Measurements from ENCODE around the gene MAN2B2. TPM values are rescaled to one million over a fixed set of nuclear protein-coding genes. Genes with fewer than 3 reads are reported as not detected.

Gene MAN2B2
- polyA plus RNA-seq, 1 donor (not counting 4 experiments of a cell fraction or from before 2014, with no cell fraction given) = 7.4 TPM

- DNase-seq (ENCODE audit: low read depth, low spot score) (no peak), FAIRE-seq (no peak)
- H3K27ac ChIP-seq (ENCODE audit: control insufficient read depth, insufficient read depth, low read length) = no peak overlapping the region
- TF ChIP-seq EZH2 (IDR thresholded peaks at IDR 0.05; ENCODE audit: low read length) = no peak
- TF ChIP-seq, protein P1, sequence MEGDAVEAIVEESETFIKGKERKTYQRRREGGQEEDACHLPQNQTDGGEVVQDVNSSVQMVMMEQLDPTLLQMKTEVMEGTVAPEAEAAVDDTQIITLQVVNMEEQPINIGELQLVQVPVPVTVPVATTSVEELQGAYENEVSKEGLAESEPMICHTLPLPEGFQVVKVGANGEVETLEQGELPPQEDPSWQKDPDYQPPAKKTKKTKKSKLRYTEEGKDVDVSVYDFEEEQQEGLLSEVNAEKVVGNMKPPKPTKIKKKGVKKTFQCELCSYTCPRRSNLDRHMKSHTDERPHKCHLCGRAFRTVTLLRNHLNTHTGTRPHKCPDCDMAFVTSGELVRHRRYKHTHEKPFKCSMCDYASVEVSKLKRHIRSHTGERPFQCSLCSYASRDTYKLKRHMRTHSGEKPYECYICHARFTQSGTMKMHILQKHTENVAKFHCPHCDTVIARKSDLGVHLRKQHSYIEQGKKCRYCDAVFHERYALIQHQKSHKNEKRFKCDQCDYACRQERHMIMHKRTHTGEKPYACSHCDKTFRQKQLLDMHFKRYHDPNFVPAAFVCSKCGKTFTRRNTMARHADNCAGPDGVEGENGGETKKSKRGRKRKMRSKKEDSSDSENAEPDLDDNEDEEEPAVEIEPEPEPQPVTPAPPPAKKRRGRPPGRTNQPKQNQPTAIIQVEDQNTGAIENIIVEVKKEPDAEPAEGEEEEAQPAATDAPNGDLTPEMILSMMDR (optimal IDR thresholded peaks at IDR 0.05 in 1 of 3, IDR thresholded peaks at IDR 0.05 in 1 of 3, conservative IDR thresholded peaks at IDR 0.05 in 1 of 3; ENCODE audit: extremely low read depth in 1 of 3, insufficient read depth in 2 of 3, low read length in 3 of 3) = no peak
- no peak overlapping the region for H3K4me2 ChIP-seq (ENCODE audit: control insufficient read depth, extremely low read depth, insufficient read depth, low read depth, low read length)
- no peaks in the 10 kb centered on the region for H3K27me3 ChIP-seq (ENCODE audit: control insufficient read depth, extremely low read depth, insufficient read depth, low read length)
- no peak overlapping the region for H2AFZ ChIP-seq (ENCODE audit: control insufficient read depth, low read length)
- no peak overlapping the region for H3K9ac ChIP-seq (ENCODE audit: control insufficient read depth, extremely low read depth, insufficient read depth, low read length)
- no peaks in the 10 kb centered on the region for H3K4me1 ChIP-seq (ENCODE audit: control insufficient read depth, extremely low read depth, insufficient read depth, low read length)
- no peaks in the 10 kb centered on the region for H4K20me1 ChIP-seq (ENCODE audit: control insufficient read depth, extremely low read depth, insufficient read depth, low read length)
- H3K9me1 ChIP-seq (ENCODE audit: control insufficient read depth, extremely low read depth, insufficient read depth, low read length) = no peaks in the 10 kb centered on the region
- H3K79me2 ChIP-seq (ENCODE audit: control insufficient read depth, insufficient read depth, low read length) = no peaks in the 10 kb centered on the region
- H3K36me3 ChIP-seq (ENCODE audit: control insufficient read depth in 2 of 2, extremely low read depth in 1 of 2, insufficient read depth in 2 of 2, low read length in 2 of 2) = peaks cover 0 to 10% of the 10 kb centered on the region in 2 experiments
- dilution Hi-C loops (cut with MboI; ENCODE audit: extremely low pct_ligation_motif_present, low sequenced_read_pairs) = no loop called here
- no peak overlapping the region for H3K4me3 ChIP-seq (ENCODE audit: control insufficient read depth in 2 of 3, extremely low read depth in 1 of 3, insufficient read depth in 2 of 3, low read depth in 1 of 3, low read length in 3 of 3)
- peaks cover 3% of the 10 kb centered on the region for H3K9me3 ChIP-seq (ENCODE audit: control insufficient read depth, low read depth, low read length)
These were observed 32.5 kb downstream of the MAN2B2 start for GRCh38 chr4:6607368-6608055.

GRCh38 chr4:6608758-6609414, 33.9 kb downstream of the MAN2B2 start:
- no peaks in the 10 kb centered on the region for H3K9me1 ChIP-seq (ENCODE audit: control insufficient read depth, extremely low read depth, insufficient read depth, low read length)
- no peak for DNase-seq (ENCODE audit: low read depth, low spot score)
- no peak for FAIRE-seq
- no peak overlapping the region for H3K9ac ChIP-seq (ENCODE audit: control insufficient read depth, extremely low read depth, insufficient read depth, low read length)
- H3K4me1 ChIP-seq (ENCODE audit: control insufficient read depth, extremely low read depth, insufficient read depth, low read length) = no peaks in the 10 kb centered on the region
- H3K4me2 ChIP-seq (ENCODE audit: control insufficient read depth, extremely low read depth, insufficient read depth, low read depth, low read length) = no peak overlapping the region
- no peak overlapping the region for H3K4me3 ChIP-seq (ENCODE audit: control insufficient read depth in 2 of 3, extremely low read depth in 1 of 3, insufficient read depth in 2 of 3, low read depth in 1 of 3, low read length in 3 of 3)
- no peak overlapping the region for H3K27ac ChIP-seq (ENCODE audit: control insufficient read depth, insufficient read depth, low read length)
- H3K27me3 ChIP-seq (ENCODE audit: control insufficient read depth, extremely low read depth, insufficient read depth, low read length) = no peaks in the 10 kb centered on the region
- peaks cover 0 to 10% of the 10 kb centered on the region in 2 experiments for H3K36me3 ChIP-seq (ENCODE audit: control insufficient read depth in 2 of 2, extremely low read depth in 1 of 2, insufficient read depth in 2 of 2, low read length in 2 of 2)
- H3K9me3 ChIP-seq (ENCODE audit: control insufficient read depth, low read depth, low read length) = peaks cover 3% of the 10 kb centered on the region
- H2AFZ ChIP-seq (ENCODE audit: control insufficient read depth, low read length) = no peak overlapping the region
- no peaks in the 10 kb centered on the region for H4K20me1 ChIP-seq (ENCODE audit: control insufficient read depth, extremely low read depth, insufficient read depth, low read length)
- dilution Hi-C loops (cut with MboI; ENCODE audit: extremely low pct_ligation_motif_present, low sequenced_read_pairs) = no loop called here
- no peak for TF ChIP-seq EZH2 (IDR thresholded peaks at IDR 0.05; ENCODE audit: low read length)
- H3K79me2 ChIP-seq (ENCODE audit: control insufficient read depth, insufficient read depth, low read length) = no peaks in the 10 kb centered on the region
